Stimulated activated CD8-positive, alpha-beta memory T cell treated with anti-CD3 and anti-CD28 coated beads, Interleukin-4, amount 100 ng/mL, for 24 hours (primary cell): ENCODE results near the gene UGT1A6.

Experiments
- DNase-seq: peaks from one replicate; pipeline ENCODE4 v3.0.0-alpha.2; 2020; ENCODE audit warnings: low read depth

UGT1A6 gene

DNA sequence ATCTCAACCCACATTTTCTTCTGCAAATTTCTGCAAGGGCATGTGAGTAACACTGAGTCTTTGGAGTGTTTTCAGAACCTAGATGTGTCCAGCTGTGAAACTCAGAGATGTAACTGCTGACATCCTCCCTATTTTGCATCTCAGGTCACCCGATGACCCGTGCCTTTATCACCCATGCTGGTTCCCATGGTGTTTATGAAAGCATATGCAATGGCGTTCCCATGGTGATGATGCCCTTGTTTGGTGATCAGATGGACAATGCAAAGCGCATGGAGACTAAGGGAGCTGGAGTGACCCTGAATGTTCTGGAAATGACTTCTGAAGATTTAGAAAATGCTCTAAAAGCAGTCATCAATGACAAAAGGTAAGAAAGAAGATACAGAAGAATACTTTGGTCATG, 75.4 kb downstream of the UGT1A6 start:
- no peak for DNase-seq

DNA sequence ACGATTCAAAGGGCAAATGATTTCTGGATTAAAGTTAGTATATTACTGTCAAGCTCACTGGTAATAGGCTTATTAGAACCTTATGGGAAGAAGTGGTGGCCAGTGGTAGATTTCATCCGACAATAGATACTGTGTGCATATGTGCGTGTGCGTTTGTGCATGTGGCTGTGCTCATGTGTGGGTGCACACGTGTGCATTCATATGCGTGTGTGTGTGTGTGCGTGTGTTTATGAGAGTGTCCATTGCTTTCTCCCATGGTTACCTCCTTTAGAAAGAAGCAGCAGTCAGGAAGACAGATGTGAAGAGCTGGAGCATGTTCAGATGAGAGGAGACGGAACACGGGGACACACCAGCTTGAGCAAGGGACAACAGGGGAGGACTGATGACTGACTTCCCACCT, 76.6 kb downstream of the UGT1A6 start:
- DNase-seq = no peak

DNA sequence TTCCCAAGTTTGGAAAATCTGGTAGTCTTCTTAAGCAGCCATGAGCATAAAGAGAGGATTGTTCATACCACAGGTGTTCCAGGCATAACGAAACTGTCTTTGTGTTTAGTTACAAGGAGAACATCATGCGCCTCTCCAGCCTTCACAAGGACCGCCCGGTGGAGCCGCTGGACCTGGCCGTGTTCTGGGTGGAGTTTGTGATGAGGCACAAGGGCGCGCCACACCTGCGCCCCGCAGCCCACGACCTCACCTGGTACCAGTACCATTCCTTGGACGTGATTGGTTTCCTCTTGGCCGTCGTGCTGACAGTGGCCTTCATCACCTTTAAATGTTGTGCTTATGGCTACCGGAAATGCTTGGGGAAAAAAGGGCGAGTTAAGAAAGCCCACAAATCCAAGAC, 79.5 kb downstream of the UGT1A6 start:
- no peak for DNase-seq

DNA sequence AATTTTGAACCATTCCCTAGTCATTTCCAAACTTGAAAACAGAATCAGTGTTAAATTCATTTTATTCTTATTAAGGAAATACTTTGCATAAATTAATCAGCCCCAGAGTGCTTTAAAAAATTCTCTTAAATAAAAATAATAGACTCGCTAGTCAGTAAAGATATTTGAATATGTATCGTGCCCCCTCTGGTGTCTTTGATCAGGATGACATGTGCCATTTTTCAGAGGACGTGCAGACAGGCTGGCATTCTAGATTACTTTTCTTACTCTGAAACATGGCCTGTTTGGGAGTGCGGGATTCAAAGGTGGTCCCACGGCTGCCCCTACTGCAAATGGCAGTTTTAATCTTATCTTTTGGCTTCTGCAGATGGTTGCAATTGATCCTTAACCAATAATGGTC, 79.9 kb downstream of the UGT1A6 start:
- DNase-seq = no peak

DNA sequence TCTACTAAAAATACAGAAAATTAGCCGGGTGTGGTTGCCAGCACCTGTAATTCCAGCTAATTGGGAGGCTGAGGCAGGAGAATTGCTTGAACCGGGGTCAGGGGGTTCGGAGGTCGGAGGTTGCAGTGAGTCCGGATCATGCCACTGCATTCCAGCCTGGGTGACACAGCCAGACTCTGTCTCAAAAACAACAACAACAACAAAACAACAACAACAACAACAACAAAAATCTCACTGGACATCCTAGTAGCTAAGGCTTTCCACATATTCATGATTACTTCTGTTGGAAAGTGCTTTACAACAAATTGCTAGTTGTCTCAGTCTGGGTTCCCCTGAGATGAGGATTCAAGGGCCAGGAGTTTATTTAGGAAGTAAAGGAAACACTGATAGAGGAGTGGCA, 81.2 kb downstream of the UGT1A6 start:
- DNase-seq = no peak

DNA sequence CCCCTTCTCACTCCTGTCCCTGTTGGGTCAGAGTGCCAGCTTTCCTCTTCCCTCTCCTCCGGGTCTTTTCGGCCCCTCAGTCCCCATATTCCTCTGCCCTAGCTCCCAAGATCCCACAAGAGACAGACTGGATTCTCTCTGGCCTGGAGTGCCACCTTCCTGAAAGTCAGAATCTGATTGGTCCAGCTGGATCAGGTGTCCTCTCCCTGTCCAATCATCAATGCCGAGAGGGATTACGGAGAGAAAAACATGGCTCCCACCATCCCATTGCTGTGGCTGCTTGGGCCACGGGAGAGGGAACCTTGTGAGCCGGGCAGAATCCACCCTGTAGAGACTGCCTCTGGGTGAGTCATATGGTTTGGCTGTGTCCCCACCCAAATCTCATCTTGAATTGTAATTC, 82.7 kb downstream of the UGT1A6 start:
- no peak for DNase-seq

DNA sequence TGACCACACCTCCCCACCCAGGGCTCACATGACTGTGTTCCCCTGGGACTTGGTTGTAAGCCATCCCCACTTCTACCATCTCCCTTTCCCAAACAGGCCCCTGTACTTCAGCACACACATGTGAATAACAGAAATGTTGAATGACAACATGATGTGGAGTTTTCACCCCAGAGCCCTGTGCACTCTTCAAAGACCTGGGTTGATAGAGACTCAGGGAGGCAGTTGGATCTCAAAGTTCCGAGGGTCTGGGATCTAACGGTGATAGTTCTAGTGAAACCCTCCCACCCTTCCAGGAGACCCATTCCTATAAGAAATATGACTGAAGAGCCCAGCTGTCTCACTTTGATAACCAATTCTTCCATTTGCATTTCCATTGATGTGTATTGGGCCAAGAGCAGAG, 85.3 kb downstream of the UGT1A6 start, which contains the start of gene MROH2A:
Gene MROH2A, plus strand, starts transcription at position 301 of the 400 bp plus-strand sequence. CDS start 1,029 bp downstream, outside the sequence.
- no peak for DNase-seq

DNA sequence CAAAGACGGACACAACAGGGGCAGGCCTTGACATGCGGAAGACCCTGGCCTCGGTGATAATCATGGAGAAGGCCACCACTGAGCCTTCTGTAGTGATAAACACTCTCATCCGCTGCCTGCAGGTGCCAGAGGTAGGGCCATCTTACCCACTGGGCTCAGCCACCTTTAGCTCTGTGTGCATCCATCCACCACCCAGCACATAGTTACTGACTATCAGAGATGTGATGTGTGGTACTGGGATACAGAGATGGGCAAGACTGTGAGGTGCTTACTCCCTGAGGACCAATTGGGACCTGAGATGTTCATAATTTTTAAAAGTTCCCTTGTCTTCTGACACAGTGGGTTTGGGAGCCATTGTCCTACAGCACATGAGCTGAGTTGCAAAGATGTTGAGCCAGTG, 87.0 kb downstream of the UGT1A6 start:
- no peak for DNase-seq

DNA sequence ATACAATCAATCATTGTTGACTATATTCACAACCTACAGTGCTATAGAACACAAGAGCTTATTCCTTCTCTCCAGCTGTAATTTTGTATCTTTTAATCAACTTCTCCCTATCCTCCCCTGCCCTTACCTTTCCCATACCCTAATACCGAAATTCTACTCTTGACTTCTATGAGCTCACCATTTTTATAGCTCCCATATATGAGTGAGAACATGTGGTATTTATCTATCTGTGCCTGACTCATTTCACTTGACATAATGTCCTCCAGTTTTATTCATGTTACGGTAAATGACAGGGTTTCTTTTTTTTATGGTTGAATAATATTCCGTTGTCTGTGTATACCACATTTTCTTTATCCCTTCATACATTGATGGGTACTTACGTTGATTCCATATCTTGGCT, 88.1 kb downstream of the UGT1A6 start:
- DNase-seq = no peak

DNA sequence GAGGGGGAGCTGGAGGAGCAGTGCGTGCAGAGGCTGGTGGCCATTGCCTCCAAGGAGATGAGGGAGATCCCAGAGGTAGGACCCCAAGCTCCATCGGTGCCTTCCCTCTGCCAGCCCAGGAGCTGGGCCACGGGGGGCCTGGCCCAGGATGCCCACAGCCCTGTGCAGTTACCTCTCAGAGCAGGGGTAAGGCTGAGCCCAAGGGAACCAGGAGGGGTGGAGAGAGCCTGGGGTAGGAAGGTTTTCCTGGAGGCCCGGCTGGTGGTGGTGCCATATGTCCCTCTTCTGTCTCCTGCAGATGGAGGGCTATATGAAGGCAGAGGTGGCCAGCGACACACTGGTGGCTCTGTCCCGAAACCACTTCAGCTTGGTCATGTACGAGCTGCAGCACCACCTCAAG, 96.9 kb downstream of the UGT1A6 start:
- DNase-seq = no peak

DNA sequence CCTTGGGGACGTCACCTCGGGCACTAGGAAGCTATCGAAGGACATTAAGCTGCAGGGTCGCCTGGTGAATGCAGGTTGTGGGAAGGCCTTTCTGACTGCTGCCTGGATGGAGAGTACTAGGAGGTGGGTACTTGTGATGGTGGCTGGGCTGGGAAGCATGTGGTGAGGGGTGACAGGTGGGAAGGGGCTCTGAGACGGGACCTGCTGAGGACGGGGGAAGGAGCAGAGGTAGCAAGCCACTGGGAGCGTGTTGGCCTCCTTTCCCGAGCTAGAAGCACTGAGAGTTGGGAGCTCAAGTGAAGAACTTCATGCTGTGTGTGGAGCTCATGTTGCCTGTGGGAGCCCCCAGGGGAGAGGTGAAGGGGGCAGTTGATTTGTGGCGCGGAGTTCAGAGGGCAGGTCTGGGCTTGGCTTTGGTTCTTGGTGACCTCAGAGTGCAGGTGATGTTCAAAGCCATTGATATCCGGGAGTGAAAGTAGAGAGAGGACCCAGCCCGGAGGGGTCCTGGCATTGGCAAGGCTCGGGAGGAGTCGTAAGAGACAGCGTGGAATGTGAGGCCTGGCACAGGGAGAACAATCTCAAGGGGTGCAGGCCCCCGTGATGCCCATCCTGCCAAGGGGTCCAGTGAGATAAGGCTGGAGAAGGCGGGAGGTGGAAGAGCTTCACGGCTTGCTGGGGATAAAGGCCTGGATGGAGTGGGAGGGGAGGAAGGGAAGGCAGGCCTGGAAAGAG, 98.6 kb downstream of the UGT1A6 start:
- DNase-seq = no peak

DNA sequence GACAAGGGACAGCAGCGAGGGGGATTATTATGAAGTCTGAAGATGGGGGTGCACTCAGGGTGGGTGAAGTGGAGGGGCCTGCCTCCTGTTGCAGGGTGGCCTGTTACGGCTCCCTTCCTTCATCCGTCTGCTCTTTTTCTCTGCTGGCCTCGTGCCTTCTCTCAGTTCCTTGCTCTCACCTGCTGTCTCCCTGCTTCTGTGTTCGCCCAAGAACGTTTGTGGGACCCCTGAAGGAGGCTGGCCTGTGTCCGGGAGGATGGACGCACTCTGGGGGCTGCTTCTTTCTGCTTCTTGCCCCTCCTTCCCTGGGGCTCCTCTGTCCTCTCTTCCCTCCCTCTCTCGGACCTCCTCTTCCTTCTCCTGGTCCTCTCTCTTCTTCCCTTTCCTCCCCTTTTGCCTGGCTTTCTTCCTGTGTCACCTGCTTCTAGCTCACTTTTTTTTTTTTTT, 99.2 kb downstream of the UGT1A6 start:
- DNase-seq = no peak

DNA sequence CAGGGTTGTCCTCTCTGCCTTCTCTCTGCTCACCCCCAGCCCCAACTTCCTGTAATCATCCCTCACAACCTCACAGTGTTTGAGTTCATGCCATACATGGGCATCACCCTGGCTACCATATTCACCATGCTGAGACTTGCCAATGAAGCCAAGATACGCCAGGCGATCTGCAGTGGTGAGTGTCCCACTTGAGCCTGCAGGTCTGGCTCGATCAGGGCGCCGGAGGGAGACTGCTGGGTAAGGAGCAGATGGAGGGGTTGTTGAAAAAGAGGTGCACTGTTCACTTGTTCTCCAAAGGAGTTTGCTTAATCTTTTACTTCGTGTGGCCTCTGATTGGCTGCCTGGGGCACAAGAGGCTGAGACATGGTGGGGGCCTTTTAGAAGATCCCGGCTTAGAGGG, 100.0 kb downstream of the UGT1A6 start:
- DNase-seq = no peak

DNA sequence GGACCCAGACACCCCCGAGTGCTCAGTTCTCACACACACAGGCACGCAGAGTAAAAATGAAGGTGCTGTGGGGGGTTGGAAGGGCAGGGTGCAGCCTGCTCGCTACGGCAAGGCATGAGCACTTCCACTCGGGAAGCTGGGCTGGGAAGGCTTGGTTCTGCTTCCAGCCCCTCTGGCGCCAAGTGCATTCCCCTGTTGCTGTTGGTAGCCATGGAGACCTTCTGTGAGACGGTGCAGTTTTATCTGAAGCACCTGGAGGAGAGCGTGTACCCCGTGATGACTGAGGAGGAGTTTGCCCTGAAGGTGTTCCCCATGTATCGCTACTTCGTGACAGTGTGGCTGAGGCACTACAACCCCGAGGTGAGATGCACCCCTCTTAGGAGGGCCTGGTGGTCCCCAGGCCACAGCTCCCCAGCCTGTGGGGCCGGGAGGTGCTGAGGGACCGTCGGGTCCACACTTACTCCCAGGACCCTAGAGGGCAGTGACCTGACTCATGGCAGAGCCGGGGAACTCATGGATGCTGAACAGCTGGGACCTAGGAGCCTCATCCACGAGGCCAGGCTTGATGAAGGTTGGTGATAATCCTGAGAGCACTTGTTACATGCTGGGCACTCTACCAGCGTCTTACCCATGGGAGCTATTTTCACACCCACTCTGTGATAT, 100.9 kb downstream of the UGT1A6 start:
- DNase-seq = no peak

DNA sequence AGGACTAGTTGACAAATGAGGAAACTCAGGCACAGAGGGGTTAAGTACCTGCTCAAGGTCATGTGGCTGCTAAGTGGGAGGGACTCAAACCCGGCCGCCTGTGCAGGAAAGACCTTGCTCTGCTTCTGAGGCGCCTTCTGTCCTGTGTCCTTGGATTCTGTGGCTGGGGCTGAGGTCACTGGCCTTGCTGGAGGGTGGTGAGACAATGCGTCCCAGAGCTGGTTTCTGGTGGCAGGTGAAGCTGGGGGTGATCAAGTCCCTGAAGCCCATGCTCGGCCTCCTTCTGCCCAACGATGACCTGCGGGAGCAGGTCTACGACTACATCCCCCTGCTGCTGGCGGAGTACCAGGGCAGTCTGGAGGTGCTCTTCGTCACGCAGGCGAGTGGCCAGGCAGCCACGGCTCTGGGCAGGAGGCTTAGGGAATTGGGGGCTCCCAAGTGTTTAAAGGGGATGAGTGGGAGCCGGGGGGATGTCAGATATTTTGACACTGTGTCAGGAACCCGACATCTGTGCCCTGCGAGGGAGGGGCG, 101.5 kb downstream of the UGT1A6 start:
- DNase-seq = no peak

DNA sequence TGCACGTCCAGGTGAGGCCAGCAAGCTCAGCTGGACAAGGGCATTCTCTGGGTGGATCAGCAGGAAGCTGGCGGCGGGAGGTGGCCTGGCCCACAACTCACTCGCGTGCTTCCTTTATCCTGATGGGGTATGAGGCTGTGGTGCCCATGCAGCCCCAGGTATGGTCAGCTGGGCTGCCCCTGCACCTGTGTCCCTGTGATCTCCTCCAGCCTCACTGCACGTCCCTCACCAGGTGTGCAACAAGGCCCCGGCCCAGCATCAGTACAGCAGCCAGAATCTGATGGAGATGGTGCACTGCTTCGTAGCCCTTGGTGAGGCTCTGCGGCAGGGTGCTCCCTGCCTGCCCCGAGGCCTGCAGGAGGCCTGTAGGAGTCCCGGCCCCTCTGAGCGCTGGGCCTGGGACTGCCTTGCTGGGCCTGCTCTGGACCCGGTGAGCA, 103.1 kb downstream of the UGT1A6 start:
- DNase-seq = no peak

DNA sequence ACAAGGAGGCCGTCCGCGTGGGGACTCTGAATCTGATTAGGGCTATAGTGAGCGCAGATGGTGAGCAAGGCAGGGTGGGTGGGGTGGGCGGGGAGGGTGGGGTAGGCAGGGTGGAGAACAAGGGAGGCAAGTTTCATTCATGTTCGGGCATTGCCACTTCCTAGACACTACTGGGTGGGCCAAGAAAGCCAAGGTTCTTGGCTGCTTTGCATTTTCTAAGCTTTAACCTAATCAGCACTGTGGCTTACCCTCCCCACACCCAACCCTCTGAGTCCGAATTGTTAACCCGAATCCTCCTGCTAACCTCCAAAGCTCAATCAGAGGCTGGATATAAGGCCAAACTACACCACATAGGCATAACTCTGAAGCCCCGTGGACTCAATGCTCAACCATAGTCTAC, 103.6 kb downstream of the UGT1A6 start:
- DNase-seq = no peak

DNA sequence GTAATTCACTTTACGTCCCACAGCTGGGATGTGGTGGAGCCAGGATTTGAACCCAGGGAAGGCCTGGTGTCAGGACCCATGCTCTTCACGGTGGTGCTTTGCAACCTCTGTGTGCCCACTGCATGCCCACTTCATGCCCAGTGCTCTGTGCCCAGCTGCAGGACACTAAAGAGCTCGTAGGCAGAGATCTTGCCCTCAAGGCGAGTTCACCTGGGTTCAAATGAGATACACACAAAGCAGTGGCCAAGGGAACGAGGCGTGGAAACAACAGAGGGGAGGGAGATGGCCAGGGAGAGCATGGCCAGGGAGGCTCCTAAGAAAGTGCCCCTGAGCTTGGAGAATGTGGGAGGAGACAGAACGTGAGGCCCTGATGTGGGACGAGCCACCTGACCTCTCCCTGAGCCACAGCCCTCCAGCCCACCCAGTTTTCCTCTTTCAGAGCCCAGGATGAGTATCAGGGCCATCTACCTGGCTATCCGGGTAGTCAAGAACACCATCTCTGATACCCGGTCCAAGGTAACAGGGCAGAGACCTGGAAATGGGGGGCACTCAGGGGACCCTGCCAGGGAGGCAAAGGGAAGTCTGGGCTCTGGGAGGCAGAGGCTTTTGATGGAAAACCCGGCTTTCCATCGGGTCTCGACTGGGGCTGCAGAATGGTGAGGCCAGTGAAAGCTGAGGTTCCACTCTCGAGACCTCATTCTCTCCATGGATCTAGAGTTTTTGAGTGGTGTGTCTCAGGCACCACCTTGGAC, 105.8 kb downstream of the UGT1A6 start:
- DNase-seq = no peak

DNA sequence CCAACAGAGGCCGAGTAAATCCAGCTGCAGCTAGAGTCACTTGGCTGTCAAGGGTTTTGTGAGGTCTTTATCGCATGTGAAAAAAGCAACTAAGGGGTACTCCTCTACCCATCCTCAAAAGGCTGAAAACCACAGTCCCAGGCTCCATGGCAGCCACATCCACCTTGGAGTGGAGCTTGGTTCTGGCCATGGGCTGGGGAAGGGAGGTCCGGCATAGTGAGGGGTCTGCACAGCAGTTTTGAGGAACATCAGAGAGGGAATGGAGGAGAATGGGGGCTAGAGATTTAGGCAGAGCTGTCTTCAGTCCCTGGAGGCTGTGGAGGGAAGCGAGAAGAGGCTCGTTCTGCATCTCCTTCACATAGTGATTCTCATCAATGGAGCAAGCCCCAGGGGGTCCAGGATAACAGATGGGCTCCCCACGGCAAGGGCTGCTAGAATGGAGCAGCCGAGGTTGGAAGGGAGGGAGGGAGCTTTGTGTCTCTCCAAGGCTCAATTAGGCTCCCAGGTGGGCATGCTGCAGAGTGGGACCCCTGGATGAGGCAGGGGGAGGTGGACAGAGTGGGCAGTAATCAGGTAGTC, 106.5 kb downstream of the UGT1A6 start:
- no peak for DNase-seq

DNA sequence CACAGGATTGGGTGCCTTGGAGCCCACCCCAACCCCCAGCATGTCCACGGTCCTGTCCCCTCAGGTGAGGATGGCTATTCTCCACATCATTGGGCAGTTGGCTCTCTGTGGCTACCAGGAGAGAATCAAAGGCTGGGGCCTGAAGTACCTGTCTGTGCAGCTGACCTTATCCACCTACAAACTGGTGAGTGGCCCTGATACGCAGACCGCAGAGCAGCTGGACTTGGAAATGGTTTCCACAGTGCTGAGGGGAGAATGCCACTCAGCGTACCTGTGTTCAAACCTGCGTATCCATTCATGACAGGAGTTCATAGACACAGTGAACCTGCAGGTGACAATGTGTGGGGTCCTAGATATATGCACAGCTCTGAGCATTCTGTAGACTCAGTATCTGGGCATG, 107.0 kb downstream of the UGT1A6 start:
- DNase-seq = no peak

DNA sequence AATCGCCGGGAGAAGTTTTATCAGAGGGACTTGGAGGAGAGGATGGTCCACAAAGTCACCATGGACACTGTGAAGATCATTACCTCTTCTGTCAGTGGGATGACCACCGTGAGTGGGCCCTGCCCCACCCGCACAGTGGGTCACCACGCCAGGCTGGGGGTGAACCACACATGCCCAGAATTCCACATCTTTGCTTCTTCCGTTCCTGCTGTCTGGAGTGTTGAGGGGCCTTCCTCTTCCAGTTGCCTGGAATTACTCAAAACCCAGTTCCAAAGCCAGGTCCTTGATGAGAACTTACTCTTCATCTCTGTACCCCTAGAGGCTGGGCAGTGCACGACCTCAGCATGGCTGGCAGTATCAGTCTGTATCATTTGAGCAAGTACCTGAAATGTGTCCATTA, 107.5 kb downstream of the UGT1A6 start:
- no peak for DNase-seq

DNA sequence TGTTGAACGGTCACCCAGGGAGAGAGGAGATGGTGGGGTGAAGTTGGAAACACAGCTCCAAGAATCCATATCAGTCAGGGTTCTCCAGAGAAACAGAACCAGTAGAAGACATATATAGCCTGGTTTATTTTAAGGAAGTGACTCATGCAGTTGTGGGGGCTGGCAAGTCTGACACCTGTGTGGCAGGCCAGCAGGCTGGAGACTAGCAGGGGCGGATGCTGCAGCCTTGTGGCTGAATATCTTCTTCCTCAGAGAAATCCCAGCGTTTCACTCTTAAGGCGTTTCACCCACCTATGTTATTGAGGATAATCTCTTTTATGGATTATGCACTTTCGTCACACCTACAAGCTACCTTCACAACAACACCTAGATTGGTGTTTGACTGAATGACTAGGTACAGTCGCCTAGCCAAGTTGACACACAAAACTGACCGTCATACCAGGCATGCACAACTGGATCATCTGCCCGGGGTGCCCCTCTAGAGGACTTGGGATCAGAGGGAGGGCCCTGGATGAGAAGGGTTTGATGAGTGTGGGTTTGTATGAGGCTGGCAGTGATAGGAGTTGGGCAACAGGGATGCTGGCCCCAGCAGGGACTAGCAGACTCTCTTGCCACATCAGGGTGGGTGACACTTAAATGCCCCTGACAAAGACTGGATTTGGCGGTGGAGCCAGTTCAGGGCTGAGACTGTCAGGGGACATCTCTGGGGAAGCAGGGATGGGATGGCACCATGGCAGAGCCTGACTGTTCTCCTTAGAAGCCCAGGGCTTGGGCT, 108.9 kb downstream of the UGT1A6 start:
- DNase-seq = no peak
